HG03342 (cell line): ENCODE measurements around the gene KRT222.

ENCODE experiments used
- ATAC-seq: cut with Tn5 transposase; IDR thresholded peaks from one replicate; pipeline ENCODE4 v1.9.1; 2021; ENCODE audit warnings: mild to moderate bottlenecking, moderate library complexity; ENCODE audit not compliant: unreplicated experiment

The KRT222 gene

GRCh38 chr17:40664582-40665333, at the start of gene KRT222:
Gene KRT222, minus strand, starts transcription at chr17:40665177. Its CDS starts 78 bp downstream, at chr17:40665099.
- no peak for ATAC-seq

DNA sequence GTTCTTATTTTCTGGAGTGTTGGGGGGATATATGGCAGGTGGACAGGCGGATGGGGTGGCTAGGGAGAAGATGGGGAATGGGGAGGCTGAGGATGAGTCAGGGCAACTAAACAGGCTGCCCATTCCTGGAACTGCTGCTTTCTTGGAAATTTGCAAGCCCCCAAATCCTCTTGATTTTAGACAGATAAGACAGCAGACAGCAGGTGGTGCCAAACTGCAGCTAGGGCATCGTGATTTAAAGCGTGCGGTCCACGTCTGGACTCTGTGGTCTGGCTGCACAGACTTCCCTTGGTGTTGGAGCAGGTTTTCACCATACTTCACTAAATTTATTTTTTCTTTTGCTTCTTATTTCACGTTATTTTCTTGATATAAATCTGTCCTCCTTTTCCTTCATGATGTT, 49.5 kb upstream of the KRT222 start:
- no peak for ATAC-seq

- ATAC-seq: no peak
Observed at GRCh38 chr17:40707745-40708144, 42.8 kb upstream of the KRT222 start.

DNA sequence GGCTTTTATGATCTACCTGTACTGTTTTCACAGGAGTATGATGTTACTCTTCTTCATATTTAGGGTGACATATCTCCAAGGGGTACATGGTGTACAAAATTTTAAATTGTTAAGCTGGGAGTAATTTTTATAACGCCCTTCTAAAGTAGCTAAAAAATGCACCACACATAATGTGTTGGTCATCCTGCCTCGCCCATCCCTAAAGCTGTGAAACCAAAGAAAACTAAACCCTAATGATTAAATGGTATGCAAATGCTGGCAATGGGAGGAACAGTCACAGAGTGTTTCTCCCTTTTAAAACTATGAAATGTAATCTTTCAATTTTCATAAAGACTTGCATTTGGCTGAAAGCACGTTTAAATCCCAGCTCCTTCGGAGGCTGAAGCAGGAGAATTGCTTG, 40.6 kb upstream of the KRT222 start:
- ATAC-seq: no peak

DNA sequence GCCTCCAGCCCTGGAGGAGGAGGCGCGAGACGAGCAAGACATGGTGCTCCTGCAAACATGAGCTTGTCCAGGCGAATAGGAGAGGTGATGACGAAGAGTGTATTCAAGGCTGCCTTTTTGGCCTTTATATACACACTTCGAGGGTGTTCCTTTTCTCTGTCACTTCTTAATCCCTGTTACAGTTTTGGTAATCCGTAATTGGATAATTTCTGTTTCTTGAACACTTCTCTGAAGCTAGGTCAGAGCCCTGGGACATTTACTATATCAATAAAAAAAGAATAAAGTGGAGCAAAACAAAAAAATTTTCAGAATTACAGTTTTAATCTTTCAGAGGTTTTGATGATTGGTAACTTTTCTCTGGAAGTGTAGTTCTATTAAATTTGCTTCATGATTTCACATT, 38.7 kb upstream of the KRT222 start, which contains the start of gene KRT24:
TSS of gene KRT24 (minus strand) at position 101 of the 400 bp plus-strand sequence. CDS start at position 42, 59 bp downstream.
- ATAC-seq: no peak

DNA sequence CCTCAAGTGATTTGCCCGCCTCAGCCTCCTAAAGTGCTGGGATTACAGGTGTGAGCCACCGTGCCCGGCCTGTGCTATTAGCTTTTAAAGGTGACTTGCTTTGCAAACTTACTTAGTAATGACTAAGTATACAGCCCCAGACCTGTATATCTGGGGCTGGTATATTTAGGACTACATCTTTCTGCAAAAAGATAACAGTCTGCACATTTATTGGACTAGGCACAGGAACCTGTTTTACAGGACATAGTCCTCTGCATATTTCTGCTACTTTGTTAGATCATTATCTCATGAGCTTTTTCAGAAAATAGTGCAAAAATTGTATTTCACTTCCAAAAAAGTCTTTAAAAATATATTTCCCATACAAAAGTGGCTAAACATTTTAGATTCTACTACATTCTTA, 37.3 kb upstream of the KRT222 start:
- ATAC-seq: no peak

GRCh38 chr17:40699853-40700252, 34.9 kb upstream of the KRT222 start:
- no peak for ATAC-seq

GRCh38 chr17:40699371-40699770, 34.4 kb upstream of the KRT222 start:
- ATAC-seq: no peak

GRCh38 chr17:40697297-40697696, 32.3 kb upstream of the KRT222 start:
- ATAC-seq: no peak

DNA sequence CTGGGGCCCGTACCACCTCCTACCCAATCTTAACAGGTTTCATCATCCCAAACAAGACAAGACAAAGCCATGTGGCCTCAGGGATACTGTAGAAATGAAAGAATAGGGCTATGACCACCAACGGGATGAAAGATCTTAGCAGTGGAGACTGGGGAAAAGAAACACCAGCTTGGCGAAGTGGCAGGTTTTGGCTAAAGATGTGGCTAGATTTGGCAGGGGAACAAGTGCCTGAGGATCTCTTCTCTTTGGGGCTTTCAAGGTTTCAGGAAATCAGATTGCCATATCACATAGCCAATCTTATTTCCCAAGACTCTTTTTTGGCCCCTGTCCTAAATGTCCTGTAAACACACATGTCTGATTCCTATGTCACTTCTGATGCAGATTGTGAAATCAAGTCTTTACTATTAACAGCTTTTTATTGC, 31.7 kb upstream of the KRT222 start:
- no peak for ATAC-seq

GRCh38 chr17:40695874-40696472, 31.0 kb upstream of the KRT222 start:
- no peak for ATAC-seq

GRCh38 chr17:40694584-40694983, 29.6 kb upstream of the KRT222 start:
- ATAC-seq: no peak

GRCh38 chr17:40687106-40687505, 22.1 kb upstream of the KRT222 start:
- no peak for ATAC-seq

DNA sequence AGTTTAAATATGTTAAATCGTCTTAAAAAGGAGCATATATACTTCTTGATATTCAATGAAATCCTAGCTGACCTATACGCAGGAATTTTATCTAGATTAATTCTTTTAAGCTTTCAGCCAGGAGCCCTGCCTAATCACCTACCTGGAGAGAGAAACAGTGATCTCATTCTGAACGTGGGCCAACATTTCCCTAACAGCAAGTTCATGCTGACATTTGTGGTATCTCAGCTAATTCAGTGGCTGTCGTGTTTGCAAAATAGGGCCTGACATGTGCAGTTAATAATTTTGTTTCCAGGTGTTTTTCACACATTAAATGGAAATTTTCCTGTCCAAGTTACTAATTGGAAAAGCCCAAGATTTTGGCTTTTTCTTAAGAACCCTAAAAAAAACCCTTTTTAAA, 21.2 kb upstream of the KRT222 start:
- no peak for ATAC-seq

DNA sequence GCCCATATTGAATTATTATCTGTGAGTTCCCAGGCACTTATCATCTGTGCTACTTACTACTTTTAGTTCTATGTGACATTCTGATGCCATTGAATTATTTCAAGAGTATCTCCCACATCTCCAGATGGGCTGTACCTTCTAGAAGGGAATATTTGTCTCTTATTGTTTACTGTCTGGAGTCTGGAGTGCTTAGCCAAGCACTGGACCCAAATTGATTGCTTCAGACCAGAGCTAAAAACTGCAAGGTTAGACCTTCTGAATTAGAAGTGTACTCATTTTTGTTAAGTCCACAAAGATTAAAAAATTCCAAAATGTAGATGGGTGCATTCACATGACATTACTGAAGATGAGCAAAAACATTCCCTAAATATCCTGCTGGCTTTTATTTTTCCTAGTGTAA, 16.0 kb upstream of the KRT222 start:
- no peak for ATAC-seq

DNA sequence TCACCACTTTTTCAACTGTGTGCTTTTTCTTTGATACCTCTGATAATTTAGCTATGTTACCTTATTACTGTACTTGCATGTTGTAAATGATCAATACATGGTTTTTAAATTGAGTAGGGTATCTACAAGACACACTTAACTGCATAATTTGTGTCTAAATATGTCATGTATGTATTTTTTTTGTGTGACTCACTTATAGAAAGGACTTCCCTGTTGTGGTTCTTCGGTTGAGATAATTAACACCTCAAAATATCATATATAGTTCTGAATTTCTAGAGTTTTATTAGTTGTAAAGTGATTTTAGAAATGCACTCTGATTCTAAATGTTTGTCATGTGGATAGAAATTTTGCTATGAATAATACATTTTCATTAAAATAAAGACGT, 14.5 kb upstream of the KRT222 start:
- ATAC-seq: no peak

DNA sequence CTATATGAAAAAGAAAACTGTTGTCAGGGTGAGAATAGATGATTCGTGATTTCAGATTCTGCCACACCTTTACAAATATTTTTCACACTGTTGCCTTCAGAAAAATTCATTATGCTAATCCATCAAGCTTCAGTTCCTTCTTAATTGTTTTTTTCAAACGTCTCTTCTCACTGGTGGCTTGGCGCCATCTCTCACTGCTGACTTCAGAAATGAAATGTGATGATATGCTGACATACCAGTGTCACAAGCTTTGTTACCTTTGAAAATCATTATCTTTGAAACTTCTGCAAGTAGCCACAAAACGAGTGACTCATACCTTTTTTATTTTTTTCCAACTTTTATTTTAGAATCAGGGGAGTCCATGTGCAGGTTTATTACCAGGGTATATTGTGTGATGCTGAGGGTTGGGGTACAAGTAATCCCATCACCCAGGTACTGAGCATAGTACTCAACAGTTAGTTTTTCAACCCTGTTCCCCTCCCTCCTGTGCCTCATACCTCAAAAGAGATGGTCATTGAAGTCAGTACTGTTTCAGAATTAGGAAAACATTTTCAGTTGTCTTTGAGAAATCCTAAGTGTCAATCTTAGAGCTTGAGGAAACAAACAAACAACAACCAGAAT, 14.0 kb upstream of the KRT222 start:
- ATAC-seq: no peak

DNA sequence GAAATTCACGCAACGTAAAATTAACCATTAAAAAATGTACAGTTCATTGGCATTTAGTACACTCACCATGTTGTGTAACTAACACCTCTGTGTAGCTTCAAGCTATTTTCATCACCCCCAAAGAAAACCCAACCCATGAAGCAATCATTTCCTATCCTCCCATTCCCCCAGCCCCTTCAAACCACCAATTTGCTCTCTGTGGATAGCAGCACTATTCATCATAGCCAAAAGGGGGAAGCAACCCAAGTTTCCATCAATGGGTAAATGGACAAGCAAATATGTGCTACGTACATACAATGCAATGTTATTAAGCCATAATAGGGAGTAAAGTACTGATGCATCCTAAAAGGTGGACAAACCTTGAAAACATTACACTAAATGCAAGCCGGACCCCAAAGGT, 10.9 kb upstream of the KRT222 start:
- no peak for ATAC-seq

DNA sequence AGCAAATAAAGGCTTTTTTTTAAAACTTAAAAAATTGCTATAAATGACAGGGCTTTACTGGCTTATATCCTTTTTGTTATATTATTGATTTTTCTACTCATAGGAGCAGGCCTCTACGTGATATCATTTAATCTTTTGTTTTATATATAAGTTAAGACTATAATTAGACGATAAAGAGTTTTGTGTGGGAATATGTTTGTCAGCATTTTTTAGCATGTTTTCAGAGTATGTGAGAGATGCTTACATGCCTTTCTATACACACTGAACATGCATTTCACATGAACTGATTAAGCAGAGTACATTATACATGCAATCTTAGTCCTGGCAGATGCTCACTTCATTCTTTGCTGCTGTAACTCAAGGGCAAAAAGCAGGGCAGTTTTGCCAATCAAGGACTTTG, 7.7 kb upstream of the KRT222 start:
- ATAC-seq: no peak

DNA sequence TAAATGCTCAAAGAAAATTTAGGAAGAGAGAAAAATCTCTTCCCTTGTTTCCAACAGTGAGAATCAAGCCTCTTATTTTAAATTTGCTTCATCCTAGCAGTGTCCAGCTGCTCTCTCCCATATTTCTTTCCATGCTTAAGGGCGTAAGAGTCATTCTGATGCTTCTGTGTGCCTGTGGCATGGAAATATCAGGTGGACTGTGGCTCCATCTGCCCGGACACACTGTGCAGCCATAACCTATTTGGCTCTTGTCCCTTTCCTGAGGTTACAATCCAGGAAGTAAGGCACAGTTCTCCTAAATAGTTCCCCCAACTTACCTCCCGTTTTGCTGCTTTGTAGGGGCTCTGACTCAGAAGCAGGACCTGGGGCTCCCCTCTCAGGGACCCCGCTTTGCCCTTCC, 6.3 kb upstream of the KRT222 start:
- no peak for ATAC-seq

GRCh38 chr17:40666331-40666730, 1.4 kb upstream of the KRT222 start:
- ATAC-seq: no peak

- ATAC-seq: no peak
Observed at GRCh38 chr17:40663252-40663651, 1.7 kb downstream of the KRT222 start.
